ENCODE measurements around the gene SPN. TPM values are rescaled to one million over a fixed set of nuclear protein-coding genes. Genes with fewer than 3 reads are reported as not detected.

Gene SPN
- total RNA-seq, 1 donor from 2014 or later, result 1.5 TPM

DNA sequence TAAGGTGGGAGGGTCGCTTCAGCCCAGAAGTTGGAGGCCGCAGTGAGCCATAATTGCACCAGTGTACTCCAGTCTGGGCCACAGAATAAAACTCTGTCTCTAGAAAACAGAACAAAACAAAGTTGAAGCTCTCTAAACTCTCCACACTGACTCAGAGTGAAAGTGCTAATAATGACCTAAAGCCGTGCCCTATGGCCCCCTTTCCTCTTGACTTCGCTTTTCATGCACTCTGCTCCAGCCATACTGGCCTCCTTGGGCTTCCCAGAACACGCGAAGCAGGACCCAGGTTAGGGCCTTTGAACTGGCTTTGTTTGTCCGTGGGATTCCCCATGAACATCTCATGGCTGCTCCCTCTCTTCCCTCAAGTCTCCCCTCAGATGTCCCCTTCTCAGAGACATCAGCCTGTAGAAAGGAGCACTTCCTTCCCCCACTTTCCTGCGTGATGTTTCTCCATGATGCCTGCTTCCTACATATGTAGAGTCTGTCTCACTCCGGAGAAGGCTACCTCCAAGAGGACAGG, 18.6 kb upstream of the SPN start:
- H3K27ac Mint-ChIP-seq (ENCODE audit: unreplicated experiment), result no peak overlapping the region

DNA sequence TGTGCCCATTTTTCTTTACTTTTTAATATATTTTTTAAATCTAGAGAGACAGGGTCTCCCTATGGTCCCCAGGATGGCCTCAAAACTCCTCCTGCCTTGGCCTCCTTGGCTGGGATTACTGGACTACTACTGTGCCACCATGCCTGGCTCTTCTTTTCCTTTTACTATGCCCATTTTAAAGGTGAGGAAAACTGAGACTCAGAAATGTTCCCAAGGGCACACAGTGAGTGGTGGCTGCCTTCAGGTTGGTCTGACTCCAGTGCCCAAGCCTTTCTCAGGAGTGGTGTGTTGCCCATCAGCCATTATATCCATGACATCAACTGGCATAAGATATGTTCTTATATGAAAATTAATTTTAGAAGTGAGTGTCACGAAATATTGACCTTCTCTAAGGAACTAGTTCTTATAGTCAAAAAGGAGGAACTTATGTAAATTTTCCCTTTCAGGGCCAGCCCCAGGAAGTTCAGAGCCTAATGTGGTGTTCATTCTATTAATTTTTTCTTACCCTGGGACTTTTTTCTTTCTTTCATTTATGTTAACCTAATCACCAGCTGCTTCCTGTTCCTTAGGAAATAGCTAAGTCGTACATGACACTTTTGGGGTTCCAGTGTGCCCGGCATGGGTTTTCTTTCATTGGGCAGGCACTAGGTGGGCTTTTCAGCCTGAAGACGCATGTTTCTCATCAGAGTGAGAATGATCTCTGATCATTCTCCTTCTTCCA, 17.9 kb upstream of the SPN start:
- Mint-ChIP-seq H3K27ac (ENCODE audit: unreplicated experiment) (no peak overlapping the region), H3K4me1 (ENCODE audit: unreplicated experiment) (peaks cover 5% of the 10 kb centered on the region), H3K27me3 (ENCODE audit: unreplicated experiment) (peaks cover 2% of the 10 kb centered on the region), H3K4me3 (ENCODE audit: unreplicated experiment) (no peak overlapping the region), H3K36me3 (ENCODE audit: low read depth, unreplicated experiment) (no peaks in the 10 kb centered on the region), H3K9me3 (ENCODE audit: unreplicated experiment) (no peaks in the 10 kb centered on the region)
- no peak for DNase-seq (ENCODE audit: low spot score)
- TF ChIP-seq, protein P1, sequence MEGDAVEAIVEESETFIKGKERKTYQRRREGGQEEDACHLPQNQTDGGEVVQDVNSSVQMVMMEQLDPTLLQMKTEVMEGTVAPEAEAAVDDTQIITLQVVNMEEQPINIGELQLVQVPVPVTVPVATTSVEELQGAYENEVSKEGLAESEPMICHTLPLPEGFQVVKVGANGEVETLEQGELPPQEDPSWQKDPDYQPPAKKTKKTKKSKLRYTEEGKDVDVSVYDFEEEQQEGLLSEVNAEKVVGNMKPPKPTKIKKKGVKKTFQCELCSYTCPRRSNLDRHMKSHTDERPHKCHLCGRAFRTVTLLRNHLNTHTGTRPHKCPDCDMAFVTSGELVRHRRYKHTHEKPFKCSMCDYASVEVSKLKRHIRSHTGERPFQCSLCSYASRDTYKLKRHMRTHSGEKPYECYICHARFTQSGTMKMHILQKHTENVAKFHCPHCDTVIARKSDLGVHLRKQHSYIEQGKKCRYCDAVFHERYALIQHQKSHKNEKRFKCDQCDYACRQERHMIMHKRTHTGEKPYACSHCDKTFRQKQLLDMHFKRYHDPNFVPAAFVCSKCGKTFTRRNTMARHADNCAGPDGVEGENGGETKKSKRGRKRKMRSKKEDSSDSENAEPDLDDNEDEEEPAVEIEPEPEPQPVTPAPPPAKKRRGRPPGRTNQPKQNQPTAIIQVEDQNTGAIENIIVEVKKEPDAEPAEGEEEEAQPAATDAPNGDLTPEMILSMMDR (IDR thresholded peaks at IDR 0.05; ENCODE audit: unreplicated experiment), result no peak

More for the DNA sequence above, 18.6 kb upstream of the SPN start:
- no peak overlapping the region for H3K4me3 Mint-ChIP-seq (ENCODE audit: unreplicated experiment)
- H3K4me1 Mint-ChIP-seq (ENCODE audit: unreplicated experiment), result no peaks in the 10 kb centered on the region
- H3K9me3 Mint-ChIP-seq (ENCODE audit: unreplicated experiment), result no peaks in the 10 kb centered on the region
- no peaks in the 10 kb centered on the region for H3K36me3 Mint-ChIP-seq (ENCODE audit: low read depth, unreplicated experiment)
- H3K27me3 Mint-ChIP-seq (ENCODE audit: unreplicated experiment), result peaks cover 2% of the 10 kb centered on the region
- TF ChIP-seq, protein P1 (IDR thresholded peaks at IDR 0.05; ENCODE audit: unreplicated experiment), result no peak
- no peak for DNase-seq (ENCODE audit: low spot score)

DNA sequence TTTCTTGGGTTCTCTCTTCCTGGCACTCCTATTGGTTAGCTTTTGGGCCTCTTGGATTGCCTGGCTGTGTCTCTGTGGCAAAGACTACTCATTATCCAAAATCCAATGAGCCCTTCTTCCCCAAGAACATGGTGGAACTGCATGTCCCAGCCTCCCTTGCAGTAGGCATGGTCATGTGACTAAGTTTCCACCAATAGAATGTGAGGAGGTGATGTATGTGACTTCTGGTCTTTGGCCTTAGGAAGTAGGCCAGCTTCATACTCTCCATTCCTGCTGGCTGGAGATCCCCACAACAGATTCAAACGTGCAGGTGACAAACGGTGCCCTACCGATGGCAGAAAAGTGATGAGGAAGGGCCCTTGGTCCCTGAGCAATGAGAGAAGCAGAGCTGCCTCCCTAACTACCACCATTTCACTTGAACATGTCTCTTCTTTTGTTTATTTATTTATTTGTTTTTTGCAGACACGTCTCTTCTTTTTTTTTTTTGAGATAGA, 17.3 kb upstream of the SPN start:
- no peaks in the 10 kb centered on the region for H3K36me3 Mint-ChIP-seq (ENCODE audit: low read depth, unreplicated experiment)
- H3K9me3 Mint-ChIP-seq (ENCODE audit: unreplicated experiment), result no peaks in the 10 kb centered on the region
- TF ChIP-seq, protein P1 (IDR thresholded peaks at IDR 0.05; ENCODE audit: unreplicated experiment), result no peak
- no peak for DNase-seq (ENCODE audit: low spot score)
- peaks cover 2% of the 10 kb centered on the region for H3K27me3 Mint-ChIP-seq (ENCODE audit: unreplicated experiment)
- peaks cover 5% of the 10 kb centered on the region for H3K4me1 Mint-ChIP-seq (ENCODE audit: unreplicated experiment)
- H3K27ac Mint-ChIP-seq (ENCODE audit: unreplicated experiment), result no peak overlapping the region
- H3K4me3 Mint-ChIP-seq (ENCODE audit: unreplicated experiment), result no peak overlapping the region

DNA sequence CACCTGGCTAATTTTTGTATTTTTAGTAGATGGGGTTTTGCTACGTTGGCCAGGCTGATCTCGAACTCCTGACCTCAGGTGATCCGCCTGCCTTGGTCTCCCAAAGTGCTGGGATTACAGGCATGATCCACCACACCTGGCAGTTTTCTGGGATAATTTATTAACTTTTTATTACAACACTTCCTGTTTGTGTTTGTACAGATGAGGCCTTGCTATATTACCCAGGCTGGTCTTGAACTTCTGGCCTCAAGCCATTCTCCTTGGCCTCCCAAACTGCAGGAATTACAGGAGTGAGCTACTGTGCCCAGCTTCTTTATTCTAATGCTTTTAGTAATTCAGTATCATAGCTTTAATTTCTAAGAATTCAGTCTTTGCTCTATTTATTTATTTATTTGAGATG, 16.1 kb upstream of the SPN start:
- H3K4me1 Mint-ChIP-seq (ENCODE audit: unreplicated experiment), result peaks cover 5% of the 10 kb centered on the region
- no peak for DNase-seq (ENCODE audit: low spot score)
- no peaks in the 10 kb centered on the region for H3K36me3 Mint-ChIP-seq (ENCODE audit: low read depth, unreplicated experiment)
- H3K27ac Mint-ChIP-seq (ENCODE audit: unreplicated experiment), result no peak overlapping the region
- no peaks in the 10 kb centered on the region for H3K9me3 Mint-ChIP-seq (ENCODE audit: unreplicated experiment)
- no peak overlapping the region for H3K4me3 Mint-ChIP-seq (ENCODE audit: unreplicated experiment)
- TF ChIP-seq, protein P1 (IDR thresholded peaks at IDR 0.05; ENCODE audit: unreplicated experiment), result no peak
- peaks cover 2% of the 10 kb centered on the region for H3K27me3 Mint-ChIP-seq (ENCODE audit: unreplicated experiment)

All from endothelial cell (in vitro differentiated cells).